Kidney (tissue), 14 donors: Measurements from ENCODE around the gene HMG20A. TPM values are rescaled to one million over a fixed set of nuclear protein-coding genes. Genes with fewer than 3 reads are reported as not detected.

Experiments
- DNase-seq, 5 donors: peaks; one replicate each; pipeline ENCODE4 v3.0.0-alpha.2; 2013 to 2020
- FAIRE-seq: peaks from 2 replicates; lab custom pipeline; 2012; peaks lifted over from hg19 to GRCh38; lab: Jason Lieb, UNC
- H3K27ac ChIP-seq, 2 donors: one replicate each; pipeline ENCODE4 v1.7.0; 2013; ENCODE audit warnings: low read depth in 2 of 2, low read length in 2 of 2, inconsistent platforms in 1 of 2
- H3K27me3 ChIP-seq: one replicate; pipeline ENCODE4 v1.7.1; 2013; ENCODE audit warnings: low read length, inconsistent platforms; ENCODE audit not compliant: control insufficient read depth, insufficient read depth
- H3K36me3 ChIP-seq, 3 donors: one replicate each; pipeline versions ENCODE4 v1.7.0 to v1.7.1; 2013; ENCODE audit warnings: low read length in 3 of 3, control low read depth in 1 of 3, inconsistent platforms in 1 of 3; ENCODE audit not compliant: insufficient read depth in 3 of 3, control insufficient read depth in 2 of 3
- H3K4me1 ChIP-seq, 3 donors: one replicate each; pipeline versions ENCODE4 v1.7.0 to v1.7.1; 2013; ENCODE audit warnings: low read length in 3 of 3, inconsistent platforms in 1 of 3, low read depth in 1 of 3; ENCODE audit not compliant: control insufficient read depth in 2 of 3, insufficient read depth in 2 of 3
- H3K4me3 ChIP-seq, 3 donors: one replicate each; pipeline versions ENCODE4 v1.7.0 to v1.8.1; 2013; ENCODE audit warnings: low read length in 3 of 3, control low read depth in 1 of 3, inconsistent platforms in 1 of 3
- H3K9ac ChIP-seq, 3 donors: one replicate each; pipeline versions ENCODE4 v1.7.0 to v1.7.1; 2013; ENCODE audit warnings: low read length in 3 of 3, control low read depth in 1 of 3, inconsistent platforms in 1 of 3
- H3K9me3 ChIP-seq, 3 donors: one replicate each; pipeline versions ENCODE4 v1.7.0 to v1.7.1; 2013; ENCODE audit warnings: low read length in 3 of 3, control low read depth in 1 of 3, inconsistent platforms in 1 of 3; ENCODE audit not compliant: control insufficient read depth in 2 of 3, insufficient read depth in 1 of 3
- intact Hi-C: fragments of 100-400 bp; cut with DNase I; formaldehyde crosslinking; loops from one replicate; pipeline ENCODE4 v1.11.1; 2022
- polyA plus RNA-seq: library from polyadenylated mRNA; stranded (reverse); fragments of 350-450 nt; fragmentation: Illumina TruSeq; extraction: RNeasy Lipid Tissue Mini Kit (QIAGEN cat#74804); gene quantifications from one replicate; pipeline ENCODE4 v1.2.3, GENCODE V29; 2014; ENCODE audit warnings: low read depth, low replicate concordance; ENCODE audit not compliant: insufficient read depth
- total RNA-seq: library from RNA; stranded (reverse); fragmentation: NEBNext Ultra II Directional; extraction: Animal tissue kit (Norgen Biotek cat#: 25700); gene quantifications from one replicate; pipeline ENCODE4 v1.2.1, GENCODE V29; 2021
- TF ChIP-seq, protein P1 (sequence below): IDR thresholded peaks from 3 replicates; pipeline ENCODE4 v1.5.1; 2012; ENCODE audit warnings: mild to moderate bottlenecking, moderate library complexity, borderline replicate concordance; ENCODE audit not compliant: insufficient read depth; ENCODE audit errors: extremely low read depth
- donor health status: control.
- donor health status: control.
- donor health status: control.
- donor health status: control.
- donor health status: control.
- donor health status: DM: yes; HTN: yes; CAD: no.
- donor health status: Normal renal cell carcinoma (clear cell type).

The HMG20A gene
- total and polyA plus RNA-seq, 2 donors from 2014 or later = 16.8 to 38.7 TPM

DNA sequence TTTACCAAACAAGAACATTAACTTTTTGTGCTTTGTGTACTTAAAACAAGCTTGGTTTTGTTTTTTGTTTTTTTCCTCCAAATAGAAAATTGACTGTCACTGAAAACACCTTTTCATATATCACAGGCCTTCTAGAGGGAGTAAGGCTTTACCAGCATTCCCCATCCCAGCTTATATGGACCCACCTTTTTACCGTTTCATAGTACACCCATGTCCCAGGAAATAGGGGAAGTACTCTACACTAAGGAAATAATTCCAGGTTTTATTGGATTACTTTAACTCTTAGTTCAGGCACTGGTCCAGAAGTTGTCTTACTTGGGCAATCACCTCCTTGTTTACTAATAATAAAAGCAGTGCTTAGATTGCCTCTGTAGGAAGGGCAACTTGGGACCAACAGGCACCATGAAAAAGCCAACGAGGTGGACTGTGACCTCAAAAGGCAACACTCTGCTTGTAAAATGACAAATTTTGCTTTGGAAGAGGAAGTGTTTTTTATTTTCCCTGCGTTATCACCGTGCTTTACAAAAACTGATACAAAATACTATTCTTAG is 26.2 kb downstream of the HMG20A start:
- H3K27ac ChIP-seq = no peak overlapping the region
- no peak overlapping the region for H3K9ac ChIP-seq
- FAIRE-seq (no peak), DNase-seq (no peak)
- H3K4me3 ChIP-seq = no peak overlapping the region
- TF ChIP-seq, protein P1, sequence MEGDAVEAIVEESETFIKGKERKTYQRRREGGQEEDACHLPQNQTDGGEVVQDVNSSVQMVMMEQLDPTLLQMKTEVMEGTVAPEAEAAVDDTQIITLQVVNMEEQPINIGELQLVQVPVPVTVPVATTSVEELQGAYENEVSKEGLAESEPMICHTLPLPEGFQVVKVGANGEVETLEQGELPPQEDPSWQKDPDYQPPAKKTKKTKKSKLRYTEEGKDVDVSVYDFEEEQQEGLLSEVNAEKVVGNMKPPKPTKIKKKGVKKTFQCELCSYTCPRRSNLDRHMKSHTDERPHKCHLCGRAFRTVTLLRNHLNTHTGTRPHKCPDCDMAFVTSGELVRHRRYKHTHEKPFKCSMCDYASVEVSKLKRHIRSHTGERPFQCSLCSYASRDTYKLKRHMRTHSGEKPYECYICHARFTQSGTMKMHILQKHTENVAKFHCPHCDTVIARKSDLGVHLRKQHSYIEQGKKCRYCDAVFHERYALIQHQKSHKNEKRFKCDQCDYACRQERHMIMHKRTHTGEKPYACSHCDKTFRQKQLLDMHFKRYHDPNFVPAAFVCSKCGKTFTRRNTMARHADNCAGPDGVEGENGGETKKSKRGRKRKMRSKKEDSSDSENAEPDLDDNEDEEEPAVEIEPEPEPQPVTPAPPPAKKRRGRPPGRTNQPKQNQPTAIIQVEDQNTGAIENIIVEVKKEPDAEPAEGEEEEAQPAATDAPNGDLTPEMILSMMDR = no peak
- no peaks in the 10 kb centered on the region for H3K9me3 ChIP-seq
- peaks cover 0 to 2% (median 0%) of the 10 kb centered on the region in 3 donors for H3K36me3 ChIP-seq
- H3K4me1 ChIP-seq = no peaks in the 10 kb centered on the region
- no peaks in the 10 kb centered on the region for H3K27me3 ChIP-seq
- intact Hi-C loops = no loop called here

DNA sequence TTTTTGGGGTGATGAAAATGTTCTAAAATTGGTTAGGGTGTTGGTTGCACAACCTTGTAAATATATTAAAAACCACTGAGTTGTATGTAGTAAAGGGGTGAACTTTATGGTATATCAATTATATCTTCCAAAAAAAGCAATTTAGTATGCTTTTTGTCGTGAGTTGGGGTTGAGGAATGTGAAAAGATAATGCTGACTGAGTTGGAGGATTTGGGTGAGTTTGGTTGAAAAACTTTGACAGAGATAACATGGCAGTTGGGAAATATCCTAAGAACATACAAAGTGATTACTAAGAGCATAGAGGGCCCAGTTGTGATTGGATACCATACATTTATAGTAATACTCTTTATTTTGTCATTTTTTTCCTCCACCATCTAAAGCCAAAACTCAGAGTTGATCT is 33.6 kb downstream of the HMG20A start:
- no peak for FAIRE-seq
- peaks cover 0 to 19% (median 12%) of the 10 kb centered on the region in 3 donors for H3K4me1 ChIP-seq
- no peak overlapping the region for H3K4me3 ChIP-seq
- H3K27me3 ChIP-seq = no peaks in the 10 kb centered on the region
- DNase-seq = no peak
- TF ChIP-seq, protein P1 = no peak
- no peak overlapping the region for H3K9ac ChIP-seq
- H3K9me3 ChIP-seq = no peaks in the 10 kb centered on the region
- no peak overlapping the region for H3K27ac ChIP-seq
- intact Hi-C loops = no loop called here
- H3K36me3 ChIP-seq = peaks cover 2 to 9% (median 5%) of the 10 kb centered on the region in 3 donors

DNA sequence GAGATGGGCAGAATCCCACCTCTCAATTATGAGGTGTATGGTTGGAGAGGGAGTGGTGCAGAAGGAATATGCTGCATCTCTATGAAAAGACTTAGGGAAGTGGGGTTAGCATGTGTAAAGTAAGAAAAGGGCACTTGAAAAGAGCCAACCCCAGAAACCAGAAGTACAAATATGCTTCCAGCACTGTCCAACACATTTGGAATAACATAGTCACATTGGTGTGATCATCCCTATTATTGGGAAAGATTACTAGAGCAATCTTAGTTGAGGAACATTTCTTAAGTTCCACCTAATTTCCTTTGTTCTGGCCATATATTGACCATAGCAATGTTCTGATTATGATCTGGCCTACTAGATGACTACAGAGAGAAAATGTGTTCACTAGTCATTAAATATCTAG is 34.3 kb downstream of the HMG20A start:
- Histone ChIP-seq H3K9me3 (no peaks in the 10 kb centered on the region), H3K9ac (no peak overlapping the region), H3K4me1 (peaks cover 0 to 19% (median 12%) of the 10 kb centered on the region in 3 donors), H3K27ac (no peak overlapping the region), H3K4me3 (no peak overlapping the region), H3K36me3 (peaks cover 5 to 9% (median 5%) of the 10 kb centered on the region in 3 donors), H3K27me3 (no peaks in the 10 kb centered on the region)
- TF ChIP-seq, protein P1 = no peak
- FAIRE-seq (no peak), DNase-seq (no peak)
- intact Hi-C loops = no loop called here
